Measurements from ENCODE around the gene KIF5B. TPM values are rescaled to one million over a fixed set of nuclear protein-coding genes. Genes with fewer than 3 reads are reported as not detected.

Gene KIF5B
- total and polyA plus RNA-seq, 2 of the 4 experiments (the other 2 are of a cell fraction), result 33.5 to 68.5 TPM

DNA sequence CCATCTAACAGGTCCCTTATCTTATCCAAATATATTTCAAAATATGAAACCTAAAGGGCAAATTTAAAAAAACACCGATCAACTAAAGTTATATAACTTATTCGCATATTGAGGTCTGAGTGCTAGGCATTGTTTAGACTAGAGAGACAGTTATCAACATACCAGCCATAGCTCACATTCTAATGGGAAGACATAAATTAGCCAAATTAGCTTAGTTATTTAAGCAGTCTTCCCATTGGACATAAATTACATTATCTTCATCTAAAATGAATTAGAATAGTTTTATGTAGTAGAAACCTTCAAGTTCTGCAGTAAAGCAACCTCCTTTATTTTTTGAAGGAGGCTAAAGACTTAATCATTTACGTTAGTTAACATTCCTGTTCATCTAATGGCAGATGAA lies 17.4 kb downstream of the KIF5B start:
- no peaks in the 10 kb centered on the region for H3K27me3 ChIP-seq (ENCODE audit: control insufficient read depth, insufficient read depth, low read length)
- no peak overlapping the region for H3K14ac ChIP-seq (replicated peaks; ENCODE audit: low read depth, low read length)
- H3K9ac ChIP-seq (ENCODE audit: low read depth, low read length), result no peak overlapping the region
- H3K9me1 ChIP-seq (ENCODE audit: insufficient read depth, low read length), result peaks cover 3% of the 10 kb centered on the region; the same call in 1 of the 2 replicates
- H3K36me3 ChIP-seq (ENCODE audit: control insufficient read depth, insufficient read depth, low read length), result peaks cover 30% of the 10 kb centered on the region
- no peak overlapping the region for H3K4ac ChIP-seq (ENCODE audit: low read depth, low read length)
- H3K4me3 ChIP-seq (ENCODE audit: insufficient read depth, low read depth, low read length), result no peak overlapping the region
- H2AK9ac ChIP-seq (replicated peaks; ENCODE audit: low read depth, low read length, poor library complexity), result no peak overlapping the region
- ATAC-seq (ENCODE audit: low read depth) (no peak), DNase-seq (peak; percentile 11)
- no peak overlapping the region for H4K8ac ChIP-seq (ENCODE audit: low read depth in 2 of 2, low read length in 2 of 2)
- no peak overlapping the region for H2BK15ac ChIP-seq (ENCODE audit: low read depth, low read length)
- in situ Hi-C loops (cut with MboI; ENCODE audit: low sequenced_read_pairs), result no loop called here
- intact Hi-C loops (cut with micrococcal nuclease), result loop anchor here (2.0 kb wide), 1 partner anchor 16 kb away; no protein-coding TSS in a partner anchor
- dilution Hi-C loops (cut with HindIII; ENCODE audit: low sequenced_read_pairs, unreplicated experiment), result no loop called here
- no peak overlapping the region for H2BK120ac ChIP-seq (ENCODE audit: low read depth, low read length)
- no peak overlapping the region for H4K91ac ChIP-seq (ENCODE audit: insufficient read depth, low read depth, low read length)
- H2BK20ac ChIP-seq (ENCODE audit: low read depth, low read length), result no peak overlapping the region
- ChIA-PET CTCF (no interaction called here), POLR2A (ENCODE audit: unreplicated experiment) (no interaction called here)
- no peak overlapping the region for H3K4me2 ChIP-seq (ENCODE audit: low read depth, low read length)
- H2AK5ac ChIP-seq (ENCODE audit: low read depth, low read length), result no peak overlapping the region
- no peak overlapping the region for H3K23ac ChIP-seq (ENCODE audit: low read depth, low read length)
- H3K79me1 ChIP-seq (ENCODE audit: low read depth in 1 of 2, low read length in 2 of 2), result peaks cover 7 to 41% of the 10 kb centered on the region in 2 experiments; a peak in 3 of 4 replicates
- no peak for TF ChIP-seq MAFK (IDR thresholded peaks at IDR 0.05; ENCODE audit: low read depth, low read length)
- no peak for TF ChIP-seq RCOR1 (IDR thresholded peaks at IDR 0.05; ENCODE audit: insufficient replicate concordance, low read length)
- no peak for TF ChIP-seq RAD21 (IDR thresholded peaks at IDR 0.05; ENCODE audit: low read length)
- TF ChIP-seq, protein P1, sequence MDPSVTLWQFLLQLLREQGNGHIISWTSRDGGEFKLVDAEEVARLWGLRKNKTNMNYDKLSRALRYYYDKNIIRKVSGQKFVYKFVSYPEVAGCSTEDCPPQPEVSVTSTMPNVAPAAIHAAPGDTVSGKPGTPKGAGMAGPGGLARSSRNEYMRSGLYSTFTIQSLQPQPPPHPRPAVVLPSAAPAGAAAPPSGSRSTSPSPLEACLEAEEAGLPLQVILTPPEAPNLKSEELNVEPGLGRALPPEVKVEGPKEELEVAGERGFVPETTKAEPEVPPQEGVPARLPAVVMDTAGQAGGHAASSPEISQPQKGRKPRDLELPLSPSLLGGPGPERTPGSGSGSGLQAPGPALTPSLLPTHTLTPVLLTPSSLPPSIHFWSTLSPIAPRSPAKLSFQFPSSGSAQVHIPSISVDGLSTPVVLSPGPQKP (IDR thresholded peaks at IDR 0.05; ENCODE audit: borderline replicate concordance, low read depth, low read length), result no peak
- TF ChIP-seq POLR2A (IDR thresholded peaks at IDR 0.05; ENCODE audit: low read depth, low read length), result no peak
- TF ChIP-seq RFX5 (IDR thresholded peaks at IDR 0.05; ENCODE audit: low read depth, low read length), result no peak
- no peak for TF ChIP-seq MAZ (IDR thresholded peaks at IDR 0.05; ENCODE audit: borderline replicate concordance, low read depth, low read length)
- no peak for TF ChIP-seq BHLHE40 (IDR thresholded peaks at IDR 0.05; ENCODE audit: low read depth, low read length)
- no peak for TF ChIP-seq MXI1 (IDR thresholded peaks at IDR 0.05; ENCODE audit: borderline replicate concordance, low read depth, low read length)
- TF ChIP-seq, protein P2, sequence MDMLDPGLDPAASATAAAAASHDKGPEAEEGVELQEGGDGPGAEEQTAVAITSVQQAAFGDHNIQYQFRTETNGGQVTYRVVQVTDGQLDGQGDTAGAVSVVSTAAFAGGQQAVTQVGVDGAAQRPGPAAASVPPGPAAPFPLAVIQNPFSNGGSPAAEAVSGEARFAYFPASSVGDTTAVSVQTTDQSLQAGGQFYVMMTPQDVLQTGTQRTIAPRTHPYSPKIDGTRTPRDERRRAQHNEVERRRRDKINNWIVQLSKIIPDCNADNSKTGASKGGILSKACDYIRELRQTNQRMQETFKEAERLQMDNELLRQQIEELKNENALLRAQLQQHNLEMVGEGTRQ (IDR thresholded peaks at IDR 0.05; ENCODE audit: low read depth, low read length), result no peak
- TF ChIP-seq, protein P3, sequence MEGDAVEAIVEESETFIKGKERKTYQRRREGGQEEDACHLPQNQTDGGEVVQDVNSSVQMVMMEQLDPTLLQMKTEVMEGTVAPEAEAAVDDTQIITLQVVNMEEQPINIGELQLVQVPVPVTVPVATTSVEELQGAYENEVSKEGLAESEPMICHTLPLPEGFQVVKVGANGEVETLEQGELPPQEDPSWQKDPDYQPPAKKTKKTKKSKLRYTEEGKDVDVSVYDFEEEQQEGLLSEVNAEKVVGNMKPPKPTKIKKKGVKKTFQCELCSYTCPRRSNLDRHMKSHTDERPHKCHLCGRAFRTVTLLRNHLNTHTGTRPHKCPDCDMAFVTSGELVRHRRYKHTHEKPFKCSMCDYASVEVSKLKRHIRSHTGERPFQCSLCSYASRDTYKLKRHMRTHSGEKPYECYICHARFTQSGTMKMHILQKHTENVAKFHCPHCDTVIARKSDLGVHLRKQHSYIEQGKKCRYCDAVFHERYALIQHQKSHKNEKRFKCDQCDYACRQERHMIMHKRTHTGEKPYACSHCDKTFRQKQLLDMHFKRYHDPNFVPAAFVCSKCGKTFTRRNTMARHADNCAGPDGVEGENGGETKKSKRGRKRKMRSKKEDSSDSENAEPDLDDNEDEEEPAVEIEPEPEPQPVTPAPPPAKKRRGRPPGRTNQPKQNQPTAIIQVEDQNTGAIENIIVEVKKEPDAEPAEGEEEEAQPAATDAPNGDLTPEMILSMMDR (conservative IDR thresholded peaks at IDR 0.05; ENCODE audit: low read depth, low read length), result no peak
- no peak for TF ChIP-seq CHD1 (IDR thresholded peaks at IDR 0.05; ENCODE audit: low read depth, low read length)
- TF ChIP-seq SMC3 (IDR thresholded peaks at IDR 0.05; ENCODE audit: low read depth, low read length), result no peak
- no peak for TF ChIP-seq CEBPB (IDR thresholded peaks at IDR 0.05; ENCODE audit: low read depth, low read length)
- TF ChIP-seq FOS (IDR thresholded peaks at IDR 0.05; ENCODE audit: low read depth, low read length), result no peak
- no peak for TF ChIP-seq NFE2L2 (IDR thresholded peaks at IDR 0.05; ENCODE audit: low read depth, low read length)
- H3K18ac ChIP-seq (ENCODE audit: low read depth, low read length), result no peak overlapping the region
- no peak overlapping the region for H3K56ac ChIP-seq (ENCODE audit: extremely low read depth, insufficient read depth, low read length)
- H3K27ac ChIP-seq (ENCODE audit: insufficient read depth, low read length), result no peak overlapping the region
- no peak overlapping the region for H4K5ac ChIP-seq (ENCODE audit: low read depth, low read length)
- peaks cover 50% of the 10 kb centered on the region for H4K20me1 ChIP-seq (ENCODE audit: insufficient read depth, low read length)
- WGBS, 2 experiments (ENCODE audit: extremely low coverage in 2 of 2, insufficient read length in 1 of 2), result no CpG with 5 or more reads among the region's 3 CpGs
- H2BK5ac ChIP-seq (ENCODE audit: low read depth, low read length, poor library complexity, severe bottlenecking), result no peak overlapping the region
- H3K9me3 ChIP-seq (ENCODE audit: control insufficient read depth, insufficient read depth, low read length), result no peaks in the 10 kb centered on the region
- BruUV-seq (replicated peaks), result no TSS peak
- no peak overlapping the region for H2AFZ ChIP-seq (replicated peaks; ENCODE audit: low read length, poor library complexity)
- peaks cover 10% of the 10 kb centered on the region; the same call in 1 of the 2 replicates for H3K4me1 ChIP-seq (ENCODE audit: control insufficient read depth, insufficient read depth, low read length)
